ENCODE data around the gene PTF1A.
"Not testable (repeated sequence)": the region's sequence is repeated elsewhere in the genome, so short reads cannot be mapped to it uniquely, and the experiment has no call there.

Gene PTF1A

DNA sequence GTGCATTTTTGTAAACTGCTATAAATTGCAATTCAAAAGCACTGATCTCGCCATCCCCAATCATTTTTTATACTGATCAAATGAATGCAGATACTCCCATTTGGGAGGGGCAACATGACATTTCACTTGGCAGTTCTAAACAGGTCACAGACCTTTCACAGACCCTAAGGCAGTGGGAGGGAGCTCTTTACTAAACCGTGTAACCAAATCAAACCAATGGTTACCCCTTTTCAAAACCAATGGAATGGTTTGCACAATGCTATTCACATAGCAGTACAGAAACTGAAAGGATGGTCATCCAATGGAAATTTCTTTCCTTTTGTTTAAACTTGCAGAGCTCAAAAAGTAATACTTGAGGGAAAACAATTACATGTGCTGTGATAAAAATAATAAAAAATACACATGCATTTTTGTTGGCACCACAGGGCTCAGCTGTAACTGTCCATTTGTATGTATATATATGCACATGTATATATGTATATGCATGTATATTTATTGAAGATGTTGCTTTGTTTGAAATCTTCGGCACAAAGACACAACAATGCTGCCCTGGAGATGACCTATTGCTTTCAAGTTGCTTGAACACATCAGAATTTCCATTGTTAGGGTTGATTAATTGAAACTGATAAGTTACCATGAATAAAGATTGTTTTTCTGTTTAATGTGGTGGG, 14.0 kb downstream of the PTF1A start:
- DNase-seq: no peak

DNA sequence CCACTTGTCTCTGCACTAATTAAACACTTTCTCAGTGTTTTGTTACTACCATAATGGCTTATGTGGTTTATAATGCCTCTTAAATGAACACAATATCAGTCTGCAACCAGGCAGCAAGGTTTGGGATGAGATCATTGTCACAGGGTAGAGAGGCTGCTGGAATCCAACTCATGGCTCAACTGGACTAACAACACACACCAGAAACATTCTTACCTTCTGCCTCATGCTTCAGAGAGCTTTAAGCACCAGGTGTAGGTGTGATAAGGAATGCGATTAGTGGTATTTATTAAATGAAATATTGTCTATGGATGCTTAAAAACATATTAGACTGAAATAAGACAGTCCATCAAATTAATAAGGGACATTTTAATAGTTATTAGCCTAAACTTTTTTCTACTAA, 25.4 kb downstream of the PTF1A start:
- no peak for DNase-seq

- DNase-seq: no peak
These were observed 38.5 kb downstream of the PTF1A start for GRCh38 chr10:23230582-23230981.

- no peak for DNase-seq
These were observed 45.9 kb downstream of the PTF1A start for GRCh38 chr10:23238015-23238414.

GRCh38 chr10:23241779-23242178, 49.7 kb downstream of the PTF1A start:
- DNase-seq: not testable (repeated sequence)

All from hematopoietic multipotent progenitor cell treated with erythropoietin and hydrocortisone succinate and interleukin-3 and kit ligand, for 6 days (in vitro differentiated cells).